IMR-90 (cell line): ENCODE results near the gene S1PR3. TPM values are rescaled to one million over a fixed set of nuclear protein-coding genes. Genes with fewer than 3 reads are reported as not detected.

Experiments
- ATAC-seq: fragments of 200-7000 bp; cut with Tn5 transposase; 2 replicates; pipeline ENCODE4 v1.9.1; 2020; ENCODE audit warnings: low read depth, mild to moderate bottlenecking, moderate library complexity
- BruUV-seq: library from RNA; stranded (reverse); fragments of 400-500 nt; replicated peaks from 2 replicates; lab custom pipeline; 2021; lab: Mats Ljungman, UMichigan
- CTCF ChIA-PET: fragments of 300-600 bp; formaldehyde crosslinking; extraction: SDS; loops from one replicate; lab custom pipeline; 2021; ENCODE audit warnings: antibody characterized with exemption; lab: Yijun Ruan, JAX
- POLR2A ChIA-PET: fragments of 300-600 bp; sonication (Branson Sonifier 250); formaldehyde crosslinking; loops from one replicate; lab custom pipeline; 2022; ENCODE audit warnings: antibody characterized with exemption; ENCODE audit not compliant: unreplicated experiment; lab: Charles Lee
- DNase-seq: peaks from one replicate; pipeline ENCODE4 v3.0.0; 2013
- H2AFZ ChIP-seq: replicated peaks from 2 replicates; pipeline ENCODE3; 2013; ENCODE audit warnings: low read length, mild to moderate bottlenecking; ENCODE audit not compliant: poor library complexity
- H2AK5ac ChIP-seq: 2 replicates; pipeline ENCODE4 v1.6.1; 2013; ENCODE audit warnings: low read depth, low read length, inconsistent platforms
- H2AK9ac ChIP-seq: replicated peaks from 2 replicates; pipeline ENCODE3; 2013; ENCODE audit warnings: mild to moderate bottlenecking, low read depth, low read length, moderate library complexity; ENCODE audit not compliant: poor library complexity
- H2BK120ac ChIP-seq: 2 replicates; pipeline ENCODE4 v1.6.1; 2013; ENCODE audit warnings: low read depth, low read length, inconsistent platforms
- H2BK15ac ChIP-seq: 3 replicates; pipeline ENCODE4 v1.6.1; 2013; ENCODE audit warnings: low read depth, low read length, inconsistent platforms
- H2BK20ac ChIP-seq: 2 replicates; pipeline ENCODE4 v1.6.1; 2013; ENCODE audit warnings: low read depth, mild to moderate bottlenecking, inconsistent platforms, low read length, moderate library complexity
- H2BK5ac ChIP-seq: 2 replicates; pipeline ENCODE4 v1.6.1; 2013; ENCODE audit warnings: mild to moderate bottlenecking, low read depth, low read length, inconsistent platforms; ENCODE audit not compliant: poor library complexity, severe bottlenecking
- H3K14ac ChIP-seq: replicated peaks from 2 replicates; pipeline ENCODE4 v1.6.1; 2013; ENCODE audit warnings: low read depth, low read length, inconsistent platforms
- H3K18ac ChIP-seq: 2 replicates; pipeline ENCODE4 v1.6.1; 2013; ENCODE audit warnings: low read depth, low read length, control low read depth
- H3K23ac ChIP-seq: 2 replicates; pipeline ENCODE4 v1.6.1; 2013; ENCODE audit warnings: low read depth, low read length, inconsistent platforms
- H3K27ac ChIP-seq: 2 replicates; pipeline ENCODE4 v1.5.1; 2013; ENCODE audit warnings: mild to moderate bottlenecking, control low read depth, low read length; ENCODE audit not compliant: insufficient read depth
- H3K27me3 ChIP-seq: 2 replicates; pipeline ENCODE4 v1.6.1; 2013; ENCODE audit warnings: low read length; ENCODE audit not compliant: control insufficient read depth, insufficient read depth
- H3K36me3 ChIP-seq: 2 replicates; pipeline ENCODE4 v1.6.1; 2013; ENCODE audit warnings: low read length, mixed read lengths; ENCODE audit not compliant: control insufficient read depth, insufficient read depth
- H3K4ac ChIP-seq: 2 replicates; pipeline ENCODE4 v1.6.1; 2013; ENCODE audit warnings: low read depth, low read length, inconsistent platforms
- H3K4me1 ChIP-seq: 2 replicates; pipeline ENCODE4 v1.6.1; 2013; ENCODE audit warnings: low read length, mixed read lengths; ENCODE audit not compliant: control insufficient read depth, insufficient read depth
- H3K4me2 ChIP-seq: 2 replicates; pipeline ENCODE4 v1.6.1; 2013; ENCODE audit warnings: low read depth, mild to moderate bottlenecking, control low read depth, low read length, moderate library complexity
- H3K4me3 ChIP-seq: 2 replicates; pipeline ENCODE4 v1.5.1; 2013; ENCODE audit warnings: low read depth, mild to moderate bottlenecking, control low read depth, low read length, moderate library complexity; ENCODE audit not compliant: insufficient read depth
- H3K56ac ChIP-seq: 2 replicates; pipeline ENCODE4 v1.6.1; 2013; ENCODE audit warnings: low read length, inconsistent platforms; ENCODE audit not compliant: insufficient read depth; ENCODE audit errors: extremely low read depth
- H3K79me1 ChIP-seq, 2 experiments: 2 replicates each; pipeline ENCODE4 v1.6.1; 2013; ENCODE audit warnings: low read length in 2 of 2, inconsistent platforms in 1 of 2, low read depth in 1 of 2
- H3K9ac ChIP-seq: 2 replicates; pipeline ENCODE4 v1.6.1; 2013; ENCODE audit warnings: low read depth, low read length, control low read depth
- H3K9me1 ChIP-seq: 2 replicates; pipeline ENCODE4 v1.6.1; 2013; ENCODE audit warnings: low read length, inconsistent platforms; ENCODE audit not compliant: insufficient read depth
- H3K9me3 ChIP-seq: 2 replicates; pipeline ENCODE4 v1.6.1; 2013; ENCODE audit warnings: low read length; ENCODE audit not compliant: control insufficient read depth, insufficient read depth
- H4K20me1 ChIP-seq: 2 replicates; pipeline ENCODE4 v1.6.1; 2013; ENCODE audit warnings: low read length, inconsistent platforms; ENCODE audit not compliant: insufficient read depth
- H4K5ac ChIP-seq: 2 replicates; pipeline ENCODE4 v1.6.1; 2013; ENCODE audit warnings: mild to moderate bottlenecking, low read depth, low read length, control low read depth
- H4K8ac ChIP-seq, 2 experiments: 2 replicates each; pipeline ENCODE4 v1.6.1; 2013; ENCODE audit warnings: low read depth in 2 of 2, low read length in 2 of 2, control low read depth in 1 of 2, inconsistent platforms in 1 of 2
- H4K91ac ChIP-seq: 2 replicates; pipeline ENCODE4 v1.6.1; 2013; ENCODE audit warnings: low read depth, low read length, inconsistent platforms; ENCODE audit not compliant: insufficient read depth
- BHLHE40 ChIP-seq: fragments of 150-350 bp; IDR thresholded peaks from 2 replicates; pipeline ENCODE4 v1.6.1; 2016; ENCODE audit warnings: mild to moderate bottlenecking, low read depth, low read length
- CEBPB ChIP-seq: IDR thresholded peaks from 2 replicates; pipeline ENCODE4 v1.6.1; 2012; ENCODE audit warnings: low read depth, low read length, improper control_type of control experiment
- FOS ChIP-seq: fragments of 150-350 bp; IDR thresholded peaks from 2 replicates; pipeline ENCODE4 v1.6.1; 2016; ENCODE audit warnings: low read depth, low read length
- MAZ ChIP-seq: IDR thresholded peaks from 2 replicates; pipeline ENCODE4 v1.6.1; 2012; ENCODE audit warnings: low read depth, mild to moderate bottlenecking, low read length, improper control_type of control experiment, moderate library complexity, borderline replicate concordance
- NFE2L2 ChIP-seq: fragments of 150-350 bp; IDR thresholded peaks from 2 replicates; pipeline ENCODE4 v1.6.1; 2016; ENCODE audit warnings: low read depth, mild to moderate bottlenecking, low read length
- RFX5 ChIP-seq: IDR thresholded peaks from 2 replicates; pipeline ENCODE4 v1.8.0; 2012; ENCODE audit warnings: low read depth, mild to moderate bottlenecking, low read length, moderate library complexity
- SMC3 ChIP-seq: fragments of 150-350 bp; IDR thresholded peaks from 2 replicates; pipeline ENCODE4 v1.6.1; 2016; ENCODE audit warnings: low read depth, mild to moderate bottlenecking, antibody characterized with exemption, low read length, moderate library complexity
- WGBS, 2 experiments: methylation state at CpG; one replicate each; pipeline versions ENCODE4 v1.1.5 to v1.1.7; 2013; ENCODE audit warnings: missing lambda C conversion rate in 2 of 2; ENCODE audit not compliant: insufficient read length in 1 of 2; ENCODE audit errors: extremely low coverage in 2 of 2; 5-methylcytosine and 5-hydroxymethylcytosine counted together
- dilution Hi-C: fragments of 300-500 bp; cut with HindIII; formaldehyde crosslinking; loops from one replicate; pipeline ENCODE4 v1.14.3; 2018; ENCODE audit warnings: low sequenced_read_pairs; ENCODE audit not compliant: unreplicated experiment
- in situ Hi-C: fragments of 300-500 bp; cut with MboI; formaldehyde crosslinking; loops from 3 replicates; pipeline ENCODE4 v1.14.3; 2019; ENCODE audit warnings: low sequenced_read_pairs, inconsistent platforms, mixed read lengths
- intact Hi-C: fragments of 100-400 bp; cut with micrococcal nuclease; formaldehyde crosslinking; loops from 2 replicates; pipeline ENCODE4 v1.10.0; 2022
- polyA plus RNA-seq, 3 experiments: library from polyadenylated mRNA; depleted of rRNA; stranded (reverse); fragments of >200 nt; gene quantifications; 2 replicates each; pipeline ENCODE4 v1.2.3, GENCODE V29; 2012; ENCODE audit warnings: low replicate concordance in 1 of 3
- total RNA-seq: library from RNA; depleted of rRNA; stranded (reverse); fragments of >200 nt; gene quantifications from 2 replicates; pipeline ENCODE4 v1.2.3, GENCODE V29; 2012

Gene S1PR3
- total and polyA plus RNA-seq, 2 of the 4 experiments (the other 2 are of a cell fraction) = 28.4 to 28.7 TPM

GRCh38 chr9:88950341-88951154, 40.7 kb upstream of the S1PR3 start:
- no peaks in the 10 kb centered on the region for H3K27me3 ChIP-seq
- DNase-seq (peak; percentile 84), ATAC-seq (peak; percentile 50)
- intact Hi-C loops = loop anchor here (5.0 kb wide), 1 partner anchor 203 kb away; no protein-coding TSS in a partner anchor
- H2AFZ ChIP-seq = no peak overlapping the region
- 0 out of 2 replicates have a peak overlapping the region, but pooled peaks have one; percentile 7 for H2AK5ac ChIP-seq
- TF ChIP-seq MAZ = no peak
- peak; percentile 66; the same call in 1 of the 2 replicates for TF ChIP-seq FOS
- TF ChIP-seq CEBPB = peak; percentile 85
- TF ChIP-seq SMC3 = no peak
- TF ChIP-seq BHLHE40 = peak; percentile 39; the same call in 1 of the 2 replicates
- TF ChIP-seq RFX5 = no peak
- TF ChIP-seq NFE2L2 = peak; percentile 46; the same call in 1 of the 2 replicates
- H3K14ac ChIP-seq = peak overlapping the region; percentile 70; the same call in 1 of the 2 replicates
- H3K9ac ChIP-seq = peak overlapping the region; percentile 4; the same call in 1 of the 2 replicates
- no peaks in the 10 kb centered on the region for H3K79me1 ChIP-seq
- H3K4me2 ChIP-seq = peak overlapping the region; percentile 48
- H3K23ac ChIP-seq = 0 out of 2 replicates have a peak overlapping the region, but pooled peaks have one; percentile 54
- peak overlapping the region; percentile 12 for H2BK5ac ChIP-seq
- peaks cover 30% of the 10 kb centered on the region for H3K4me1 ChIP-seq
- H4K20me1 ChIP-seq = no peaks in the 10 kb centered on the region; the same call in 1 of the 2 replicates
- no peak overlapping the region for H4K91ac ChIP-seq
- H3K18ac ChIP-seq = peak overlapping the region; percentile 80
- WGBS, 2 experiments = 20% methylated on average over 1 of the region's 10 CpGs; no CpG with 5 or more reads in 1 of the 2 experiments
- H4K5ac ChIP-seq = peak overlapping the region; percentile 76
- peak overlapping the region; percentile 44 for H2BK120ac ChIP-seq
- dilution Hi-C loops = no loop called here
- peak overlapping the region; percentile 68; the same call in 1 of the 2 replicates for H3K27ac ChIP-seq
- H3K4ac ChIP-seq = peak overlapping the region; percentile 50
- H2BK15ac ChIP-seq = peak overlapping the region; percentile 7; the same call in 1 of the 3 replicates
- H3K36me3 ChIP-seq = no peaks in the 10 kb centered on the region
- in situ Hi-C loops = no loop called here
- H2AK9ac ChIP-seq = no peak overlapping the region
- CTCF ChIA-PET = interaction anchor here (0.9 kb wide), 1 partner anchor 366 kb away, joined by 3 read pairs; no protein-coding TSS in a partner anchor
- no TSS peak for BruUV-seq
- no peak overlapping the region for H3K4me3 ChIP-seq
- peaks cover 23% of the 10 kb centered on the region for H3K9me1 ChIP-seq
- no peak overlapping the region for H3K56ac ChIP-seq
- peak overlapping the region; percentile 35; the same call in 1 of the 2 replicates for H2BK20ac ChIP-seq
- 0 out of 2 replicates have a peak, but pooled peaks cover 2% of the 10 kb centered on the region for H3K9me3 ChIP-seq
- no peak overlapping the region for H4K8ac ChIP-seq
- POLR2A ChIA-PET = no interaction called here
